ENCODE results near the gene KAT6B.

DNA sequence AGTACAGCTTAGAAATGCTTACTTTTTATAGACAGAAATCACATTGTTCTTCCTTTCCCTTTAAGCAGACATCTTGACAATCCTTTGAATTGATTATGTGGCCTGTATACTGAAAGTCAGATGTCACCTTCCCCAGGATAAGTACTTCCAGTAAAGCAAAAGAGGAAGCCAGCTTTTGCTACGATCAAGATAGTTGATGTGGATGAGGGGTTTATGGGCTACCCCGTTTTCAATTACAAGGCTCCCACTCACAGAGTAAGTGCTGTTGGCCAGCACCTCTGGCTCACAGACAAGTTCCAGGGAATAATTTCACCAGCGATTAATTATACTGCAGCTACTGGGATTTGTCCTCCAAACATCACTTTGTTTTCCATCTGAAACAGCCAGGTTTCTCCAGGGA, 189.9 kb downstream of the KAT6B start:
- TF ChIP-seq, protein P1, sequence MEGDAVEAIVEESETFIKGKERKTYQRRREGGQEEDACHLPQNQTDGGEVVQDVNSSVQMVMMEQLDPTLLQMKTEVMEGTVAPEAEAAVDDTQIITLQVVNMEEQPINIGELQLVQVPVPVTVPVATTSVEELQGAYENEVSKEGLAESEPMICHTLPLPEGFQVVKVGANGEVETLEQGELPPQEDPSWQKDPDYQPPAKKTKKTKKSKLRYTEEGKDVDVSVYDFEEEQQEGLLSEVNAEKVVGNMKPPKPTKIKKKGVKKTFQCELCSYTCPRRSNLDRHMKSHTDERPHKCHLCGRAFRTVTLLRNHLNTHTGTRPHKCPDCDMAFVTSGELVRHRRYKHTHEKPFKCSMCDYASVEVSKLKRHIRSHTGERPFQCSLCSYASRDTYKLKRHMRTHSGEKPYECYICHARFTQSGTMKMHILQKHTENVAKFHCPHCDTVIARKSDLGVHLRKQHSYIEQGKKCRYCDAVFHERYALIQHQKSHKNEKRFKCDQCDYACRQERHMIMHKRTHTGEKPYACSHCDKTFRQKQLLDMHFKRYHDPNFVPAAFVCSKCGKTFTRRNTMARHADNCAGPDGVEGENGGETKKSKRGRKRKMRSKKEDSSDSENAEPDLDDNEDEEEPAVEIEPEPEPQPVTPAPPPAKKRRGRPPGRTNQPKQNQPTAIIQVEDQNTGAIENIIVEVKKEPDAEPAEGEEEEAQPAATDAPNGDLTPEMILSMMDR (IDR thresholded peaks at IDR 0.05; ENCODE audit: poor library complexity, severe bottlenecking): no peak
- TF ChIP-seq POLR2AphosphoS5 (IDR thresholded peaks at IDR 0.05): no peak
